Immature natural killer cell (primary cell): Measurements from ENCODE around the gene KLF7. TPM values are rescaled to one million over a fixed set of nuclear protein-coding genes. Genes with fewer than 3 reads are reported as not detected.
A peak's percentile ranks its signal among the peaks of the same experiment; 100 is the strongest.

ENCODE experiments used
- DNase-seq, 3 donors: peaks; one replicate each; pipeline ENCODE4 v3.0.0; 2022; ENCODE audit warnings: mixed read lengths in 1 of 3
- H3K27ac Mint-ChIP-seq, 6 donors: one replicate each; pipeline ENCODE4 v1.8.0; 2020; ENCODE audit warnings: mixed read lengths in 6 of 6, mild to moderate bottlenecking in 5 of 6, inconsistent platforms in 4 of 6, moderate library complexity in 3 of 6
- H3K27me3 Mint-ChIP-seq, 3 donors: one replicate each; pipeline ENCODE4 v1.8.0; 2020 to 2021; ENCODE audit warnings: low read depth in 3 of 3, mild to moderate bottlenecking in 3 of 3, mixed read lengths in 3 of 3, moderate library complexity in 3 of 3, inconsistent platforms in 1 of 3
- H3K36me3 Mint-ChIP-seq, 3 donors: one replicate each; pipeline ENCODE4 v1.8.0; 2020; ENCODE audit warnings: mixed read lengths in 3 of 3, inconsistent platforms in 2 of 3, mild to moderate bottlenecking in 2 of 3
- H3K4me1 Mint-ChIP-seq, 2 donors: one replicate each; pipeline ENCODE4 v1.8.0; 2020; ENCODE audit warnings: inconsistent platforms in 2 of 2, mild to moderate bottlenecking in 2 of 2, mixed read lengths in 2 of 2, moderate library complexity in 1 of 2
- H3K4me3 Mint-ChIP-seq, 5 donors: one replicate each; pipeline ENCODE4 v1.8.0; 2020; ENCODE audit warnings: mild to moderate bottlenecking in 5 of 5, mixed read lengths in 5 of 5, inconsistent platforms in 3 of 5, moderate library complexity in 3 of 5
- H3K9me3 Mint-ChIP-seq, 6 donors: one replicate each; pipeline ENCODE4 v1.8.0; 2020; ENCODE audit warnings: mild to moderate bottlenecking in 6 of 6, mixed read lengths in 6 of 6, inconsistent platforms in 4 of 6, moderate library complexity in 3 of 6
- polyA plus RNA-seq, 3 donors: library from polyadenylated mRNA; unstranded; fragments of 300-500 nt; fragmentation: Illumina TruSeq; gene quantifications; one replicate each; pipeline ENCODE4 v1.2.3, GENCODE V29; 2021

KLF7 gene
- polyA plus RNA-seq, 3 donors from 2014 or later = 3.5 to 10.2 (median 6.7) TPM

- Mint-ChIP-seq H3K4me1 (no peaks in the 10 kb centered on the region), H3K27ac (no peak overlapping the region), H3K9me3 (no peaks in the 10 kb centered on the region), H3K27me3 (peaks cover 0 to 3% (median 0%) of the 10 kb centered on the region in 3 donors), H3K36me3 (peaks cover 0 to 3% (median 0%) of the 10 kb centered on the region in 3 donors), H3K4me3 (no peak overlapping the region)
- no peak for DNase-seq
Measured at GRCh38 chr2:207067473-207067872, 98.3 kb downstream of the KLF7 start.

GRCh38 chr2:207066791-207067460, 98.8 kb downstream of the KLF7 start:
- Mint-ChIP-seq H3K27ac (no peak overlapping the region), H3K4me3 (no peak overlapping the region), H3K36me3 (peaks cover 0 to 3% (median 0%) of the 10 kb centered on the region in 3 donors), H3K9me3 (no peaks in the 10 kb centered on the region), H3K27me3 (peaks cover 0 to 3% (median 0%) of the 10 kb centered on the region in 3 donors), H3K4me1 (no peaks in the 10 kb centered on the region)
- no peak for DNase-seq

GRCh38 chr2:207066166-207066565, 99.6 kb downstream of the KLF7 start:
- no peak overlapping the region for H3K27ac Mint-ChIP-seq
- peaks cover 0 to 3% (median 0%) of the 10 kb centered on the region in 3 donors for H3K27me3 Mint-ChIP-seq
- H3K4me1 Mint-ChIP-seq = no peaks in the 10 kb centered on the region
- no peak for DNase-seq
- H3K36me3 Mint-ChIP-seq = peaks cover 0 to 3% (median 0%) of the 10 kb centered on the region in 3 donors
- H3K9me3 Mint-ChIP-seq = no peaks in the 10 kb centered on the region
- no peak overlapping the region for H3K4me3 Mint-ChIP-seq

DNA sequence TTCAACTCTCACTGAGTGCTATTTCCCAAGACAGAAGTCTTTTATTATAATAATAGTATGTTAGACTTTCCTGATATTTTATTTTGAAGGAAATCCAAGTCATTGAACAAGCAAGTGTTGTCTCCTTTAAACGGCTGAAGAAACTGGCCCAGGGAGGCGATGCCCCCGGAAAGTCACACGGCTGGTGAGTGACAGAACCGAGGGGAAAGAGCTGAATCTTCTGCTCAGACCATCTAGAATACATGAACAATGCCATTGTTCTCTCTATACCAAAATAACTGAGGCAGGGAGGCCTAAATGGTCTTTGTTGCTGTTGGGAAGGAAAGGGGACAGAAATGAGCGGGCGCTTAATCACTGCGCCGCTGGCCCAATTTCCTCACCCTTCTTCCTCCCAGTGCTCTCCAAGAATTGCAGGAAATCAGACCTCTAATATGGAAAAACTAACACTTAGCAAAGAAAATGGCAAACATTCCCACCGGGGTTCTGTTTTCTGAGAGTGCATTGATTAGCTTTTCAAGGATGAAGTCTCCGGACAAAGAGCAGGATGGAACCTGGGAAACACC, 101.5 kb downstream of the KLF7 start:
- Mint-ChIP-seq H3K36me3 (peaks cover 0 to 3% (median 0%) of the 10 kb centered on the region in 3 donors), H3K9me3 (no peaks in the 10 kb centered on the region), H3K27me3 (peaks cover 0 to 1% (median 0%) of the 10 kb centered on the region in 3 donors)

GRCh38 chr2:207061181-207061580, 104.6 kb downstream of the KLF7 start:
- Mint-ChIP-seq H3K4me1 (no peaks in the 10 kb centered on the region), H3K27me3 (peaks cover 0 to 5% (median 2%) of the 10 kb centered on the region in 3 donors), H3K27ac (no peak overlapping the region), H3K4me3 (no peak overlapping the region), H3K9me3 (no peaks in the 10 kb centered on the region), H3K36me3 (peaks cover 0 to 3% (median 0%) of the 10 kb centered on the region in 3 donors)
- no peak for DNase-seq

More for the DNA sequence above, 101.5 kb downstream of the KLF7 start:
- Mint-ChIP-seq H3K4me1 (no peaks in the 10 kb centered on the region), H3K4me3 (no peak overlapping the region), H3K27ac (no peak overlapping the region)
- no peak for DNase-seq

- Mint-ChIP-seq H3K4me3 (no peak overlapping the region), H3K36me3 (peaks cover 0 to 4% (median 0%) of the 10 kb centered on the region in 3 donors)
- no peak for DNase-seq
Measured at GRCh38 chr2:207055257-207055656, 110.5 kb downstream of the KLF7 start.

GRCh38 chr2:207054521-207054920, 111.2 kb downstream of the KLF7 start:
- no peaks in the 10 kb centered on the region for H3K4me1 Mint-ChIP-seq
- DNase-seq = no peak
- no peaks in the 10 kb centered on the region for H3K9me3 Mint-ChIP-seq
- no peak overlapping the region for H3K4me3 Mint-ChIP-seq
- H3K36me3 Mint-ChIP-seq = peaks cover 0 to 4% (median 0%) of the 10 kb centered on the region in 3 donors
- H3K27me3 Mint-ChIP-seq = peaks cover 0 to 6% (median 2%) of the 10 kb centered on the region in 3 donors
- no peak overlapping the region for H3K27ac Mint-ChIP-seq

More at GRCh38 chr2:207055257-207055656, 110.5 kb downstream of the KLF7 start:
- no peaks in the 10 kb centered on the region for H3K9me3 Mint-ChIP-seq
- H3K4me1 Mint-ChIP-seq = no peaks in the 10 kb centered on the region
- no peak overlapping the region for H3K27ac Mint-ChIP-seq
- peaks cover 0 to 6% (median 2%) of the 10 kb centered on the region in 3 donors for H3K27me3 Mint-ChIP-seq

GRCh38 chr2:207051385-207051965, 114.3 kb downstream of the KLF7 start:
- H3K4me3 Mint-ChIP-seq = no peak overlapping the region
- H3K27me3 Mint-ChIP-seq = peaks cover 0 to 3% (median 0%) of the 10 kb centered on the region in 3 donors
- no peak for DNase-seq
- H3K36me3 Mint-ChIP-seq = peaks cover 0 to 4% (median 0%) of the 10 kb centered on the region in 3 donors
- H3K27ac Mint-ChIP-seq = no peak overlapping the region
- peaks cover 9% of the 10 kb centered on the region in 2 donors for H3K4me1 Mint-ChIP-seq
- H3K9me3 Mint-ChIP-seq = no peaks in the 10 kb centered on the region

- Mint-ChIP-seq H3K27me3 (peaks cover 0 to 4% (median 1%) of the 10 kb centered on the region in 3 donors), H3K4me3 (no peak overlapping the region), H3K9me3 (no peaks in the 10 kb centered on the region), H3K4me1 (peaks cover 14 to 15% of the 10 kb centered on the region in 2 donors), H3K36me3 (peaks cover 0 to 4% (median 0%) of the 10 kb centered on the region in 3 donors), H3K27ac (no peak overlapping the region)
- DNase-seq = no peak
Measured at GRCh38 chr2:207049122-207049521, 116.6 kb downstream of the KLF7 start.

DNA sequence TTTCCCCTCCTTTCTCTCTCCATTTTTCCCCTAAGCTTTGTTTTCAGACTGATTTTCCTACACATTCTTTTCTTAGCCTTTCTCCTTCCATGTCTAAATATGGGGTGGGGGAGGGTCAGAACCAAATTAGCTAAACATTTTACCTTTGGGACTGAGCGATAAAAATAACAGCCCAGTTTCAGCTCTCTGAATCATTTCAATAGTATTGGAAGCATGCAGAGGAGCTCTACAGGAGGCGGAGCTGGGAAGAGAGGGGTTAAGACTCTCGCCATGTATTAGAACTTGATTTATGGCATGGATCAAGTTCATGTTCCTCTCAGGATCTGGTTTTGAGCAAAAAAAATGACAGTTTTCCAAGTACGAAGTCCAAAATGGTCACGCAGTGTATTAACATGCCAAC, 117.3 kb downstream of the KLF7 start:
- Mint-ChIP-seq H3K36me3 (peaks cover 0 to 4% (median 0%) of the 10 kb centered on the region in 3 donors), H3K27ac (no peak overlapping the region), H3K27me3 (peaks cover 0 to 4% (median 1%) of the 10 kb centered on the region in 3 donors), H3K9me3 (no peaks in the 10 kb centered on the region), H3K4me3 (no peak overlapping the region), H3K4me1 (peaks cover 14 to 15% of the 10 kb centered on the region in 2 donors)
- no peak for DNase-seq

GRCh38 chr2:207046724-207047123, 119.0 kb downstream of the KLF7 start:
- Mint-ChIP-seq H3K27ac (peak overlapping the region in 2 of 6 donors; percentile 42 to 66), H3K4me3 (peak overlapping the region in 3 of 5 donors; percentile 4 to 41 (median 8)), H3K9me3 (no peaks in the 10 kb centered on the region), H3K4me1 (peaks cover 14 to 15% of the 10 kb centered on the region in 2 donors), H3K36me3 (no peaks in the 10 kb centered on the region), H3K27me3 (peaks cover 0 to 6% (median 1%) of the 10 kb centered on the region in 3 donors)
- DNase-seq = peak; percentile 22 to 42 (median 35)

- peaks cover 1 to 9% (median 3%) of the 10 kb centered on the region in 3 donors for H3K27me3 Mint-ChIP-seq
- no peak overlapping the region for H3K4me3 Mint-ChIP-seq
- H3K4me1 Mint-ChIP-seq = peaks cover 14 to 15% of the 10 kb centered on the region in 2 donors
- no peak for DNase-seq
- no peaks in the 10 kb centered on the region for H3K9me3 Mint-ChIP-seq
- H3K27ac Mint-ChIP-seq = peak overlapping the region in 1 of 6 donors; percentile 38
- H3K36me3 Mint-ChIP-seq = no peaks in the 10 kb centered on the region
Measured at GRCh38 chr2:207045531-207045930, 120.2 kb downstream of the KLF7 start.

- Mint-ChIP-seq H3K27me3 (peaks cover 1 to 9% (median 3%) of the 10 kb centered on the region in 3 donors), H3K36me3 (no peaks in the 10 kb centered on the region), H3K9me3 (no peaks in the 10 kb centered on the region), H3K4me3 (no peak overlapping the region), H3K27ac (no peak overlapping the region), H3K4me1 (peaks cover 14 to 15% of the 10 kb centered on the region in 2 donors)
- DNase-seq = no peak
Measured at GRCh38 chr2:207044379-207045362, 121.1 kb downstream of the KLF7 start.
